ENCODE measurements around the gene CTNS.
"Not testable (repeated sequence)": the region's sequence is repeated elsewhere in the genome, so short reads cannot be mapped to it uniquely, and the experiment has no call there.

Gene CTNS

GRCh38 chr17:3688852-3689261 is 52.3 kb downstream of the CTNS start:
- no peak for DNase-seq

GRCh38 chr17:3689262-3690093 is 52.9 kb downstream of the CTNS start:
- DNase-seq, result no peak

GRCh38 chr17:3690094-3690715 is 53.6 kb downstream of the CTNS start:
- no peak for DNase-seq

- DNase-seq, result no peak
Measured at GRCh38 chr17:3691617-3692067, 55.1 kb downstream of the CTNS start.

GRCh38 chr17:3692346-3692745 is 55.8 kb downstream of the CTNS start:
- DNase-seq, result no peak

GRCh38 chr17:3693141-3693540 is 56.6 kb downstream of the CTNS start:
- no peak for DNase-seq

GRCh38 chr17:3693829-3694231 is 57.3 kb downstream of the CTNS start:
- no peak for DNase-seq

- no peak for DNase-seq
Measured at GRCh38 chr17:3695129-3695722, 58.7 kb downstream of the CTNS start.

GRCh38 chr17:3695723-3696411 is 59.3 kb downstream of the CTNS start, which contains the start of gene P2RX5:
TSS of gene P2RX5 (minus strand) at chr17:3696155. CDS start at chr17:3696005, 150 bp downstream.
- no peak for DNase-seq

- DNase-seq, result no peak
Measured at GRCh38 chr17:3697103-3697476, 60.5 kb downstream of the CTNS start.

GRCh38 chr17:3698139-3698538 is 61.6 kb downstream of the CTNS start:
- no peak for DNase-seq

- no peak for DNase-seq
Measured at GRCh38 chr17:3699951-3700350, 63.4 kb downstream of the CTNS start.

GRCh38 chr17:3702041-3702539 is 65.5 kb downstream of the CTNS start:
- DNase-seq, result not testable (repeated sequence)

GRCh38 chr17:3704931-3705717 is 68.6 kb downstream of the CTNS start:
- DNase-seq, result no peak

- DNase-seq, result not testable (repeated sequence)
Measured at GRCh38 chr17:3705718-3705984, 69.1 kb downstream of the CTNS start.

GRCh38 chr17:3708366-3708765 is 71.8 kb downstream of the CTNS start:
- DNase-seq, result no peak

GRCh38 chr17:3710951-3711383 is 74.4 kb downstream of the CTNS start:
- no peak for DNase-seq

Data from NCI-H2029 (cell line).